SJSA1 (cell line): Measurements from ENCODE around the gene PDCD2L. TPM values are rescaled to one million over a fixed set of nuclear protein-coding genes. Genes with fewer than 3 reads are reported as not detected.
"Not testable (repeated sequence)": the region's sequence is repeated elsewhere in the genome, so short reads cannot be mapped to it uniquely, and the experiment has no call there.

Experiments
- DNase-seq, 2 experiments: peaks; one replicate each; pipeline ENCODE4 v3.0.0-alpha.2; 2015 to 2020; ENCODE audit warnings: low spot score in 2 of 2, low read depth in 1 of 2
- H3K27ac ChIP-seq: fragments of 250-450 bp; sonication (Bioruptor Pico); 2 replicates; pipeline ENCODE4 v1.5.1; 2020; ENCODE audit warnings: mild to moderate bottlenecking, moderate library complexity
- H3K27me3 ChIP-seq: fragments of 250-450 bp; sonication (Bioruptor Pico); replicated peaks from 2 replicates; pipeline ENCODE4 v1.5.1; 2020; ENCODE audit warnings: mild to moderate bottlenecking, moderate library complexity
- H3K36me3 ChIP-seq: fragments of 250-450 bp; sonication (Bioruptor Pico); 2 replicates; pipeline ENCODE4 v1.5.1; 2020; ENCODE audit warnings: mild to moderate bottlenecking
- H3K4me1 ChIP-seq: fragments of 250-450 bp; sonication (Bioruptor Pico); replicated peaks from 2 replicates; pipeline ENCODE4 v1.6.1; 2021; ENCODE audit warnings: mild to moderate bottlenecking
- H3K4me3 ChIP-seq: fragments of 250-450 bp; sonication (Bioruptor Pico); 2 replicates; pipeline ENCODE4 v1.5.1; 2020; ENCODE audit warnings: mild to moderate bottlenecking
- H3K9me3 ChIP-seq: fragments of 250-450 bp; sonication (Bioruptor Pico); replicated peaks from 2 replicates; pipeline ENCODE4 v1.5.1; 2020; ENCODE audit warnings: mild to moderate bottlenecking
- total RNA-seq: library from RNA; depleted of rRNA; stranded (reverse); fragments of >200 nt; shearing (Covaris generic); gene quantifications from 2 replicates; pipeline ENCODE4 v1.2.3, GENCODE V29; 2014

The PDCD2L gene
- total RNA-seq, 1 experiment from 2014 or later = 19.9 TPM

DNA sequence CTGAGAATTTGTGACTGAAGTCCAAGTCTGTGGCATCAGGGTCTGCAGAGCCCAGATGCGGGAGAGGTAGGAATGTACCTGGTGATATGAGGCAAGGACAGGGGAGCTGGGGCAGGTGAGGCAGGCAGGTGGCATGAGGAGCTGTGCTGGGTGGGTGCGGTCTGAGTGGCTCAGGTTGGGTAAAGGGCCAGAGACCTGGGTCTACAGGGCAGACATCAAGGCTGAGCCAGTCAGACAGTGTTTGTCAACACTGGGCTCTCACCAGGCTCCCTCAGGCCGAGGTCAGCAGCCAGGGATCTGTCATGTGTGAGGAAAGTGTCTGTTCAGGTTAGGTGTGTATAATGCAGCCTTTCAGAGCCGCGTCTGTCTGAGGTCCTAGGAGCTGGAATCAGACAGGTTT, 20.6 kb upstream of the PDCD2L start:
- Histone ChIP-seq H3K36me3 (peaks cover 77% of the 10 kb centered on the region), H3K27me3 (no peaks in the 10 kb centered on the region), H3K4me1 (no peaks in the 10 kb centered on the region), H3K4me3 (no peak overlapping the region), H3K9me3 (no peaks in the 10 kb centered on the region), H3K27ac (no peak overlapping the region)
- no peak for DNase-seq

DNA sequence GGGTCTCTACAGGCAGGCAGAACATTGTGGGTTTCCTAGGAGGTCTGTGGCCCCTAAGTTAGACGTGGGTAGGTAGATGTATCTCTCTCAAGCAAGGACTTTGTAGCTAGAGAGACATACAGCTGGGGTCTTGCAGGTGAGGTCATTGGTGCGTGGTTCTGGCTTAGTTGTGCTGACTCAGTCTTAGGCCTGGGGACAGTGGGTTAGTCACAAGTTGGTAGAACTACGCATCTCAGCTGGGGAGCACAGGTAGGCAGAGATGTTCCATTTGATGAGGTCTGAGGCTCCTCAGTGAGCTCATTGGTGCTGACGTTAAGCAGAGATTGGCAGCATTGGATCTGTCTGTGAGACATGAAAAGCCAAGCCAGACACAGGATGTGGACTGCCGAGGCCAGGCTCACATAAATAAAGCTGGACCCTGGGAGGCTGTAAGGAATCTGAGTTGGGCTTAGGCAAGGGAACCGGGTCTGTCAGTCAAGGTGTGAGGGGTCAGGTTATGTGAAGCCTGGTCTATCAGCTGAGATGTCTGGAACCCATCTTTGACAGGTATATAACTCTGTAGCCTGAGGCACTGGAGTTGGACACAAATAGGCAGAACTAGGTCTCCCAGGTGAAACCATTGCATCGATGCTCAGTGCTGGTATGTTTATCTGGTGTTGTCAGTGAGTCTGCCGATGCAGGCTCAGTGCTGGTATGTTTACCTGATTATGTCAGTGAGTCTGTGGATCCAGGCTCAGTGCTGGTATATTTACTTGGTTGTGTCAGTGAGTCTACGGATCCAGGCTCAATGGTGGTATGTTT, 17.4 kb upstream of the PDCD2L start:
- H3K27me3 ChIP-seq = no peaks in the 10 kb centered on the region
- peaks cover 3% of the 10 kb centered on the region; the same call in 1 of the 2 replicates for H3K9me3 ChIP-seq
- H3K4me3 ChIP-seq = no peak overlapping the region
- H3K36me3 ChIP-seq = peaks cover 73% of the 10 kb centered on the region
- H3K27ac ChIP-seq = no peak overlapping the region
- H3K4me1 ChIP-seq = no peaks in the 10 kb centered on the region
- DNase-seq = no peak

DNA sequence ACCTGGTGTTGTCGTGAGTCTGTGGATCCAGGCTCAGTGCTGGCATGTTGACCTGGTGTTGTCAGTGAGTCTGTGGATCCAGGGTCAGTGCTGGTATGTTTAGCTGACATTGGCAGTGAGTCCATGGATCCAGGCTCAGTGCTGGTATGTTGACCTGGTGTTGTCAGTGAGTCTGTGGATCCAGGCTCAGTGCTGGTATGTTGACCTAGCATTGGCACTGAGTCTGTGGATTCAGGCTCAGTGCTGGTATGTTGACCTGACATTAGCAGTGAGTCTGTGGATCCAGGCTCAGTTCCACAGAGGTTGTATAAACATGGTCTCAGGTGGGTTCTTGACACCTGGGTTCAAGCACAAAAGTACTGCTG, 16.8 kb upstream of the PDCD2L start:
- Histone ChIP-seq H3K4me1 (no peaks in the 10 kb centered on the region), H3K4me3 (no peak overlapping the region), H3K27me3 (no peaks in the 10 kb centered on the region), H3K36me3 (peaks cover 68% of the 10 kb centered on the region), H3K9me3 (peaks cover 3% of the 10 kb centered on the region; the same call in 1 of the 2 replicates), H3K27ac (no peak overlapping the region)
- DNase-seq = no peak

DNA sequence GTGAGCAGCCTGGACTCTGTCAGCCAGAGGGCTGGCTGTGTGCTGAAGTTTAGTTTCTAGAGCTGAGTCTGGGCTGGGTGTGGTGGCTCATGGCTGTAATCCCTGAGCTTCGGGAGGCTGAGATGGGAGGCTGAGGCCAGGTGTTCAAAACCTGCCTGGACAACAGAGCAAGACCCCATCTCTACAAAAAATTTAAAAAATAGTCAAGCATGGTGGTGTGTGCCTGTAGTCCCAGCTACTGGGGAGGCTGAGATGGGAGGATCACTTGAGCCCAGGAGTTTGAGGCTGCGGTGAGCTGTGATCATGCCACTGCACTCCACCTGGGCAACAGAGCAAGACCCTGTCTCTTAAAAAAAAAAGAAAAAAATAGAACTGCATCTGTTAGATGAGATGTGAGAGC, 15.5 kb upstream of the PDCD2L start:
- H3K4me1 ChIP-seq, DNase-seq, H3K27me3 ChIP-seq, H3K4me3 ChIP-seq, H3K27ac ChIP-seq, H3K9me3 ChIP-seq: not testable (repeated sequence)
- H3K36me3 ChIP-seq = peaks cover 60% of the 10 kb centered on the region

DNA sequence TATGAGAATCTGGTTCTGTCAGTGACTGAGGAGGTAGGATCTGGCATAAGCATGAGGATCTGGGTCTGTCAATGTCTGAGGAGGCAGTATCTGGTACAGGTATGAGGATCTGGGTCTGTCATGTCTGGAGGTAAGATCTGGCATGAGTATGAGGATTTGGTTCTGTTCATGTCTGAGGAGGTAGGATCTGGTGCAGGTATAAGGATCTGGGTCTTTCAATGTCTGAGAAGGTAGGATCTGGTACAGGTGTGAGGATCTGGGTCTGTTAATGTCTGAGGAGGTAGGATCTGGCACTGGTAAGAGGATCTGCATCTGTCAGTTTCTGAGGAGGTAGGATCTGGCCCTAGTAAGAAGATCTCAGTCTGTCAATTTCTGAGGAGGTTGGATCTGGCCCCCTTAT, 12.4 kb upstream of the PDCD2L start:
- H3K36me3 ChIP-seq = peaks cover 63% of the 10 kb centered on the region
- H3K27ac ChIP-seq = no peak overlapping the region
- H3K9me3 ChIP-seq = peaks cover 3% of the 10 kb centered on the region; the same call in 1 of the 2 replicates
- DNase-seq = no peak
- H3K27me3 ChIP-seq = no peaks in the 10 kb centered on the region
- H3K4me1 ChIP-seq = no peaks in the 10 kb centered on the region
- H3K4me3 ChIP-seq = no peak overlapping the region

DNA sequence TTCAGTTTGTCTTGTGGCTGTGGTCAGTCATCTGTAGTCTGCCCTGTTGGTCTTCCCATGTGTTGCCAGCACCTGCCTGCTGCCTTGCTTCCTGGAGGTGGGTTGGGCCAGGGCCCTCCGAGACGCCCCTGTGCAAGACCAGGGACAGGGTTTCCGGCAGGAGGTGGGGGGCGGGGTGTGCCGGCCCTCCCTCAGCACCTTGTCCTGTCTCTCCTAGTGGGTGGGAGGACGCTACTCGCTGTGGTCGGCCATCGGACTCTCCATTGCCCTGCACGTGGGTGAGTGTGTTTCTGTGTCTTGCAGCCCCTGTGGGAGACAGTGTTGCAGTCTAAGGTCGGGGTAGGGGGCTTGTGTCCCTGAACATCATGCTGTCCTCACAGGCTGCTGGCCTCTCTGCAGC, 11.2 kb upstream of the PDCD2L start:
- no peak for DNase-seq
- no peak overlapping the region for H3K27ac ChIP-seq
- H3K4me3 ChIP-seq = no peak overlapping the region
- no peaks in the 10 kb centered on the region for H3K27me3 ChIP-seq
- peaks cover 60% of the 10 kb centered on the region for H3K36me3 ChIP-seq
- H3K9me3 ChIP-seq = peaks cover 3% of the 10 kb centered on the region; the same call in 1 of the 2 replicates
- no peaks in the 10 kb centered on the region for H3K4me1 ChIP-seq

DNA sequence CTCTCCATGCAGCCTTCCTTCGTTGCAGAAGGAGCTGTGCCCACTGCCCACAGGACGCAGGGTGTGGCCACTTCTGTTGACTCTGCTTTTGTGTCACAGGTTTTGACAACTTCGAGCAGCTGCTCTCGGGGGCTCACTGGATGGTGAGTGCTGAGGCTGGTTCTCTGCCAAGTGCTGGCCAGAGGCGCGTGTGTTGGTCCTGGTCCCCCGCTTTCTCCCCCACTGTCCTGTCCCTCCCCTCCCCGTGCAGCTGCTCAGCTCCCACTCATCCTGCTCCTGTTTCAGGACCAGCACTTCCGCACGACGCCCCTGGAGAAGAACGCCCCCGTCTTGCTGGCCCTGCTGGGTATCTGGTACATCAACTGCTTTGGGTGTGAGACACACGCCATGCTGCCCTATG, 10.6 kb upstream of the PDCD2L start:
- Histone ChIP-seq H3K36me3 (peaks cover 60% of the 10 kb centered on the region), H3K27me3 (no peaks in the 10 kb centered on the region), H3K4me3 (no peak overlapping the region), H3K9me3 (peaks cover 3% of the 10 kb centered on the region; the same call in 1 of the 2 replicates), H3K4me1 (no peaks in the 10 kb centered on the region), H3K27ac (no peak overlapping the region)
- no peak for DNase-seq

DNA sequence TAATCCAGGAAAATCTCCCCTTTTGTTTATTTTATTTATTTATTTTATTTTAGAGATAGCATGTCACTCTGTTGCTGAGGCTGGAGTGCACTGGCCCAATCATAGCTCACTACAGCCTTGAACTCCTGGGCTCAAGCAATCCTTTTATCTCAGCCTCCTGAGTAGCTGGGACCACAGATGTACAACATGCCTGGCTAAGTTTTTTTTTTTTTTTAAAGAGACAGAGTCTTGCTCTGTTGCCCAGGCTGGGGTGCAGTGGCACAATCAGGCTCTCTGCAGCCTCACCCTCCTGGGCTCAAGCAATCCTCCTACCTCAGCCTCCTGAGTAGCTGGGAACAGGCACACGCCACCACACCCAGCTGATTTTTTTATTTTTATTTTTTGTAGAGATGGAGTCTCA, 6.3 kb upstream of the PDCD2L start:
- no peak for DNase-seq
- Histone ChIP-seq H3K4me1 (no peaks in the 10 kb centered on the region), H3K27me3 (no peaks in the 10 kb centered on the region), H3K36me3 (peaks cover 56% of the 10 kb centered on the region), H3K27ac (no peak overlapping the region), H3K9me3 (no peaks in the 10 kb centered on the region), H3K4me3 (no peak overlapping the region)

DNA sequence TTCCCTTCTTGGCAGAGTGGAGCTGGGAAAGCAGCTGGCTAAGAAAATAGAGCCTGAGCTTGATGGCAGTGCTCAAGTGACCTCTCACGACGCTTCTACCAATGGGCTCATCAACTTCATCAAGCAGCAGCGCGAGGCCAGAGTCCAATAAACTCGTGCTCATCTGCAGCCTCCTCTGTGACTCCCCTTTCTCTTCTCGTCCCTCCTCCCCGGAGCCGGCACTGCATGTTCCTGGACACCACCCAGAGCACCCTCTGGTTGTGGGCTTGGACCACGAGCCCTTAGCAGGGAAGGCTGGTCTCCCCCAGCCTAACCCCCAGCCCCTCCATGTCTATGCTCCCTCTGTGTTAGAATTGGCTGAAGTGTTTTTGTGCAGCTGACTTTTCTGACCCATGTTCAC, 4.3 kb upstream of the PDCD2L start:
- peaks cover 43% of the 10 kb centered on the region for H3K36me3 ChIP-seq
- no peak for DNase-seq
- no peak overlapping the region for H3K27ac ChIP-seq
- no peak overlapping the region for H3K4me3 ChIP-seq
- no peaks in the 10 kb centered on the region for H3K27me3 ChIP-seq
- H3K4me1 ChIP-seq = no peaks in the 10 kb centered on the region; the same call in 1 of the 2 replicates
- no peaks in the 10 kb centered on the region for H3K9me3 ChIP-seq

DNA sequence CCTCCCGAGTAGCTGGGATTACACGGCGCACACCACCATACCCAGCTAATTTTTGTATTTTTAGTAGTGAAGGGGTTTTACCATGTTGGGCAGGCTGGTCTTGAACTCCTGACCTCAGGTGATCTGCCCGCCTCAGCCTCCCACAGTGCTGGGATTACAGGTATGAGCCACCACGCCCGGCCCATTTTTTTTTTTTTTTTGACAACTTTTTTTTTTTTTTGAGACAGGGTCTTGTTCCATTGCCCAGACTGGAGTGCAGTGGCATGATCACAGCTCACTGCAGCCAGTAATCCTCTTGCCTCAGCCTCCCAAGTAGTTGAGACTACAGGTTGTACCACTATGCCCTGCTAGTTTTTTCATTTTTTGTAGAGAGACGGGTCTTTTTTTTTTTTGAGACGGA, 3.4 kb upstream of the PDCD2L start:
- not testable (repeated sequence) for H3K4me3 ChIP-seq, H3K27ac ChIP-seq, H3K27me3 ChIP-seq, H3K4me1 ChIP-seq, DNase-seq, H3K9me3 ChIP-seq
- peaks cover 36% of the 10 kb centered on the region for H3K36me3 ChIP-seq

DNA sequence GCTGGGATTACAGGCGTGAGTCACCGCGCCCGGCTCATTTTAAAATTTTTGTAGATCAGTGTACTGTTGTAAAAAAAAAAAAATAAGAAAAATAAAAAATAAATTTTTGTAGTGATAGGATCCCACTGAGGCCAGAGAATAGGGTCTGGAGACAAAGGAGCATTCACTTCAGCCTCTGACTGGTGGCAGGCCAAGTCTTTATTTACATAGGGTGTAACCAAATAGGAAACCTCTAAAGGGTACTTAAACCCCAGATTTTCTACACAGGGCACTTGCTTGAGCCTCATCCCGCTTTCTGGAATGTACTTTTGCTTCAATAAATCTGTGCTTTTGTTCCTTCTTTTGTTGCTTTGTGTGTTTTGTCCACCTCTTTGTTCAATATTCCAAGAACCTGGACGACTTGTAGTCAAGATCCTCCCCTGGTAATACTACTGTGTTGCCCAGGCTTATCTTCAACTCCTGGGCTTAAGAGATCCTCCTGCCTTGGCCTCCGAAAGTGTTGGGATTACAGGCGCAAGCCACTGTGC, 2.1 kb upstream of the PDCD2L start:
- H3K9me3 ChIP-seq = no peaks in the 10 kb centered on the region
- H3K27me3 ChIP-seq = no peaks in the 10 kb centered on the region
- no peak overlapping the region for H3K27ac ChIP-seq
- no peak for DNase-seq
- no peaks in the 10 kb centered on the region; the same call in 1 of the 2 replicates for H3K4me1 ChIP-seq
- peaks cover 24% of the 10 kb centered on the region for H3K36me3 ChIP-seq
- H3K4me3 ChIP-seq = no peak overlapping the region

DNA sequence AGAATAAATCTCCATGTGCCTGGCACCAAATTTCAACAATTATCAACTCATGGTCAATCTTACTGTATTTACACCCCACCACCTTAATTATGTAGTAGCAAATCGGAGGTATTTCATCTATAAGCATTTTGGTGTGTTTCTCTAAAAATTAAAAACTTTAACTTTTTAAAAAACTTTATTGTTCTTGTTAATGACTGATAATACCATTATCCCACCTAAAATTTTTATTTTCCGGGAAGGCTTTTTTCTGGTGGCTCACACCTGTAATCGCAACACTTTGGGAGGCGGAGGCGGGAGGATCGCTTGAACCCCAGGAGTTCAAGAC, 453 bp upstream of the PDCD2L start:
- Histone ChIP-seq H3K27ac (no peak overlapping the region), H3K36me3 (peaks cover 19% of the 10 kb centered on the region), H3K27me3 (no peaks in the 10 kb centered on the region), H3K4me3 (peak overlapping the region; percentile 68), H3K9me3 (no peaks in the 10 kb centered on the region), H3K4me1 (no peaks in the 10 kb centered on the region; the same call in 1 of the 2 replicates)
- DNase-seq = no peak

DNA sequence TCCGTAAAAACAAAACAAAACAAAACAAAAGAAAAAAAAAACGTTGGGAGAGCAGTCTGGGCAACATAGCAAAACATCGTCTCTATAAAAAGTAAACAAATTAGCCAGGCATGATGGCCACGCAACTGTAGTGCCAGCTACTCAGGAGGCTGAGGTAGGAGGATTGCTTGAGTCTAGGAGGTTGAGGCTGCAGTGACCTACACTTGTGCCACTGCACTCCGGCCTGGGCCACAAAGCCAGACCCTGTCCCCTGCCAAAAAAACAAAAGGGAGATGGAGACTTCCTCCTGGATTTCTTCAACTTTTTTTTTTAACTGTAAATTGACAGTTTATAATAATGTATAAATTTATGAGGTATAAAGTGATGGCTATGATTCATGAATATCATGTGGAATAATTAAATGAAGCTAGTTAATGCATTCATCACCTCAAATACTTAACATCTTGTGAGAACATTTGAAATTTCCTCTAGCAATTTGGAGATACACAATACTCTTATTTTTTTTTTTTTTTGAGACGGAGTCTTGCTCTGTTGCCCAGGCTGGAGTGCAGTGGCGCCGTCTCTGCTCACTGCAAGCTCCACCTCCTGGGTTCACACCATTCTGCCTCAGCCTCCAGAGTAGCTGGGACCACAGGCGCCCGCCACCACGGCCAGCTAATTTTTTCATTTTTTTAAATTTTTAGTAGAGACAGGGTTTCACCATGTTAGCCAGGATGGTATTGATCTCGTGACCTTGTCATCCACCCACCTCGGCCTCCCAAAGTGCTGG, 1.9 kb downstream of the PDCD2L start:
- Histone ChIP-seq H3K9me3 (no peaks in the 10 kb centered on the region), H3K27me3 (no peaks in the 10 kb centered on the region), H3K4me3 (no peak overlapping the region), H3K4me1 (no peaks in the 10 kb centered on the region; the same call in 1 of the 2 replicates), H3K36me3 (peaks cover 12% of the 10 kb centered on the region), H3K27ac (no peak overlapping the region)
- DNase-seq = no peak

DNA sequence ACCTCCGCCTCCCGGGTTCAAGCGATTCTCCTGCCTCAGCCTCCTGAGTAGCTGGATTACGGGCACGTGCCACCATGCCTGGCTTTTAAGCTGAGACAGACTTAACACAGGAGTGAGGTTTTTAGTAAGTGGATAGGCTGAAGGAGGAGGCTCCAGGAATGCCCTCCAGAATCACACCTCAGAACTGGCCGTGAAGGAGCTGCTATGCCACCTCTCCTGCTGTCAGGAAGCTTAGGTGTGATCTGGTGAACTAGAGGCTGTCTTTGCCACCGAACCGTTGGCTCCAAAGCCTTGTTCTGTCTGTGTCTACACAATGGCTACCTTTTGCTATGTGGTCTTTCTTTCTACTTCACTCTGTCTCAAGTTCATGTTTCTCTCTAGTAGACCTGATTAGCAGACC, 4.2 kb downstream of the PDCD2L start:
- Histone ChIP-seq H3K36me3 (peaks cover 16% of the 10 kb centered on the region), H3K27me3 (no peaks in the 10 kb centered on the region), H3K4me1 (no peaks in the 10 kb centered on the region; the same call in 1 of the 2 replicates), H3K27ac (no peak overlapping the region), H3K4me3 (no peak overlapping the region), H3K9me3 (no peaks in the 10 kb centered on the region)
- DNase-seq = no peak
